Activated CD4-positive, alpha-beta T cell treated with anti-CD3 and anti-CD28 coated beads, Interleukin-2, amount 50 U/mL, for 16 hours (primary cell): ENCODE results near the gene BLVRB.
A peak's percentile ranks its signal among the peaks of the same experiment; 100 is the strongest.
"Not testable (repeated sequence)": the region's sequence is repeated elsewhere in the genome, so short reads cannot be mapped to it uniquely, and the experiment has no call there.

Experiments
- DNase-seq: peaks from one replicate; pipeline ENCODE4 v3.0.0-alpha.2; 2020

Gene BLVRB

DNA sequence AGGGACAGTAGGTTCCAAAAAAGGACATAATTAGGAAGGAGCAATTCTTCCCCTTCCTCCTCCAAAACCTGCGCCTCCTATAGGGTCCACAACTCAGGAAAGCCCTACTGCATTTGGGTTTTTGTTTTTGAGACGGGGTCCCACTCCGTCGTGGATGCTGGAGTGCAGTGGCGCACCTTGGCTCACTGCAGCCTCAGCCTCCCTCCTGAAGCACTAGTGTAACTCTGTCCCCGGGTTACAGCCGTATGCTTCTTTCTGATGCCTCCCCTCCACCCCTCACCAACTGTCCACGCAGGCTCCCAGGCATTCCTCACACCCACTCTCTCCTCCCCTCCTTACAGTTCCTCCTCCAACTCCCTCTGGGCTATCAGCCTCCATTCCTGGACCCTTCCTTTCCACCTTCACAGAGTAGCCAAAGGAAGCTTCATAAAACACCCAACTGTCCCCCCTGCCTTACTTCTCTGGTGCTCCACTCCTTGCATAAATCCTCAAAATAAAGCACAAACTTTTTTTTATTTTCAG, 19.2 kb downstream of the BLVRB start:
- no peak for DNase-seq

DNA sequence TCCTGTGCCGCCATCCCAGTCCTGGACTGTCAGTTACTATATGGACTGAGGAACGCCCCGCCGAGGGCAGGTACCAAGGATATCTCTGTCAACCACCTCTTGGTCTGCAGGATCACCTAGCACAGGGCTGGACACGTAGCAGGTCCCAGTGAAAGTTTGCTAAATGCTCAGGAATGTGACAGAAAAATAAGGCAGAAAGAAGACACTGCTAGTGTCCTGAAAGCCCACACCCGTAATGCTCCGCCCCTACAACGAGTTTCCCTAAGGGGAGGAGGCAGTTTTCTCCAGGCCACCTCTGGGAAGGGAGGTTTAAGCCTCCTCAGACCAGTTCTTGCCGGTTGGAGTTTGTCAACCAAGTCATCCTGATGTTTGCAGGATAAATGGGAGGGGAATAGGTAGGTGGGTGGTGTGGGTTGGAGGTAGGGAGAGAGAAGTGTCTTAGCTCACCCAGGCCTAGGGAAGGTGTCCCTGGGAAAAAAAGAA, 19.7 kb downstream of the BLVRB start:
- DNase-seq = no peak

DNA sequence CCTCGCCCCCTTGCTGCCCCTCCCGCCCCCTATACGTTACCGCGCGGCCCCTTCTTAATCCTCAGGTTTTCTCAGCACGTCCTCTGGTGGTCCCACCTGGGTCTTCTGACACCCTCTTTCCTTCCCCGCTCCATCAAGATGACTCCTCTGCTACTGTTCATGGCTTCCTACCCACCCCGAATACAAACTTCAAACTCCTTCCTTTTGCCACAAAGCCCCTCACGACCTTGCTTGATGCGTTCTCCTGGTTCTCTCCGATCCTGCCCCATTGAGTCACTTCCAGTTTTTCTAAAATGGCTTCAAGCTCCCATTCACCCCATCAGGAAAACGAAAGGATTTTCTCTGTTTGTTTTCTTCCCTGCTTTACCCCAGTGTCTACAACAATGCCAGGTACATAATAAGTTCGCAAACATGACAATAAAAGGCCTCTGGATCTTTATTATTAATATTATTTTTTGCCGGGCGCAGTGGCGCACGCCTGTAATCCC, 20.7 kb downstream of the BLVRB start:
- no peak for DNase-seq

DNA sequence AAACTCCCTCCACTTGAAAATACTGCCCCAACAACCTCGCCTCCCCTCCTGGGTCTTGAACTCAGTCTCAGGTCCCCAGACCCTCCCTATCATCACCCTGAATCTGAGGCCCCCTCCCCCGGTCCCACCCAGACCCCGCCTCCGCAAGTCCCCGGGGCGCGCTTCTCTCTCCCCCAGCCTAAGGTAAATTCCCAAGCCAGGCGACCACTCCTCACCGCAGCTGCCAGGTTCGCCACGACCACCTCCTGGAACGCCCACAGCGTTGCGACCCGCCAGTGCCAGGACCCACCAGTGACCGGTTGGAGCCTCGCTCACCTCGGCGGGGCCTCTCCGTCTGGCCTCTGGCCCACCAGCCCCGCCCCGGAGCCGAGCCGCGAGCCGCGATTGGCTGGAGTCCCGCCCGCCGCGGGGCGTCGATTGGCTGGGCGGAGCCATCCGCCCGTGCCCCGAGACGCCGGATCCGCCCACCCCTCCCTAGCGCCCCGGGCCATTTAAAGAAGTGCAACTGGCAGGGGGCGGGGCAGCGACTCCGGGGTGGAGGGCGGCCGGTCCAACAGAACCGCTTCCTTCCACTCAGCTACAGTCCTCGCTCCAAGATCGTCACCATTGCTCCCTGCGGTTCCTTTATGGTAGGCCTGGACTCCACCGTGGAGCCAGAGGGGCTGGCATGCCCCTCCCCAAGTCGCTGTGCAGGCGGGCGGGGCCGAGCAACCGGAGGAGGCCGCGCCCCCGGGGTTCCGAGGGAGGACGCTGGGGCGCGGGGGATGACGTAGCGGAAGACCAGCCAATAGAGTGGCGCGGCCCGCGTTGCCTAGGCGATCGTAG, 21.3 kb downstream of the BLVRB start, which contains the start of gene SERTAD3:
Gene SERTAD3 (minus strand): TSS at position 336 of the 825 bp plus-strand sequence. CDS start 2,255 bp downstream, outside the sequence.
- DNase-seq = peak; percentile 96

DNA sequence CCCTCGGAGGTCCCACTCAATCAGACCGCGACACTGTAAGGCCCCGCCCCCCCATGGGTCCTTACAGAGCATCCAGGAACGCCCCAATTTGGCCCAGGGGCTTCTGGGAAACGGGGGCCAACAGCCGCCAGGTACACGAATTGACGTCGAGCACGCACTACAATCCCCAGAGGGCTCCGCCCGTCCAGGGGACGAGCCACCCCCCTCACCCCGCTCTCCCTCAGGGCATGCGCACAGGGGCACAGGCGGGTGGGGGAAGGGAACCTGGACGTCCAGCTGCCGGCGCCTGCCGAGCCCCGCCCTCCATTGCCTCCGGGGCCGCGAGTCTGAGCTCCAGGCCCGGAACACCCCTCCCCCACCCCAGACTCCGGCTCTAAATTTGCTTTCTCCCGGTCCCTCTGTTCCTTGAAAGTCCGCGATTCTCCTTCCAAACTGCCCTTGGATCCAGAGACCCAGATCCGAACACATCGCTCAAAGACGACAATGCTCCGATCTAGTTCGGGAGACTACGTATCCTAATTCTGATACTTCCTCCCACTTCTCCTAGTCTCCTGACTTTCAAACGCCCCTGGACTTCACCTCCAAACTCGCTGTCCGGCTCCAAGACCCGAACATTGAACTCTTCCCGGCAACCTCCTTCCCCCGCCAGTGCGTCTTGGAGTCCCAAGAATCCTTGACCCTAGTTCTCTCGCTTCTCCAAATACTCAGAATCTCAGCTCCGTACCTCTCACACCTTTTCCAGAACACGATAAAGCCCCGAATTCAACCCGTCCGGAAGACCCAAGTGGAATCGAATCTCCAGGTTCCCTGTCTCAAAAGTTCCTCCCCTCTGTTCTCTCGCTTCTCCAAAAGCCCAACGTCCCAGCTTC, 22.2 kb downstream of the BLVRB start:
- DNase-seq = peak; percentile 100

DNA sequence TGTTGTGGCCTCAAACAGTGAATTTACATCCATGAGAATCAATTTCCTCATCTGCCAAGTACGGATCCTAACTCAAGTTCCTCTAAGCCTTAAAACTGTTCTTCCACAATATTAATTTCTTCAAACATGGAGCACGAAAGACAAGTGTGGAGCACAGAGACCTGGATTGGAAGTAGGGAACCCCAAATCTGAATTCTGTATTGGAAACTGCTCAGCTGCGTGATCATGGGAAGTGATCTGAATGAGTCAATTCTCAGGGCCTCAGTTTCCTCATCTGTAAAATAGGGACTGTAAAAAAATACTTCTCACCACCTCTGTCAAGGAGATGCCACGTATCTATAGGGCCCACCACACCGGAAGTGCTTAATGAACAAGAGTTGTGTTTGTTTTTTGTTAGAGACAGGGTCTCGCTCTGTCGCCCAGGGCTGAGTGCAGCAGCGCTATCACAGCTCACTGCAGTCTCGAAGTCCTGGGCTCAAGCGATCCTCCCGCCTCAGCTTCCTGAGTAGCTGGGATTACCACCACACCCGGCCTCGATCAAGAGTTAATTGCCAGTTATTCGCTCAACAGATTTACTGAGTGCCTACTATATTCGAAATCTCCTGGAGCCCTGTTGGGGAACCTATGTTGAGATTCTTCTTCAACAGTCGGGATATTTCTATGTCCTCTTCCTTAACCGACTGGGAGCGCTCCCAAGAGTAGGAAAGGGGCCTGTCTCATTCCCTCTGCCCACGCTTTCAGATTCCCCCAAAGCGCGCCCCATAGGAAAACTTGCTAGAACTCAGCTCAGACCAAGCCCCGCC, 23.0 kb downstream of the BLVRB start:
- DNase-seq = no peak

DNA sequence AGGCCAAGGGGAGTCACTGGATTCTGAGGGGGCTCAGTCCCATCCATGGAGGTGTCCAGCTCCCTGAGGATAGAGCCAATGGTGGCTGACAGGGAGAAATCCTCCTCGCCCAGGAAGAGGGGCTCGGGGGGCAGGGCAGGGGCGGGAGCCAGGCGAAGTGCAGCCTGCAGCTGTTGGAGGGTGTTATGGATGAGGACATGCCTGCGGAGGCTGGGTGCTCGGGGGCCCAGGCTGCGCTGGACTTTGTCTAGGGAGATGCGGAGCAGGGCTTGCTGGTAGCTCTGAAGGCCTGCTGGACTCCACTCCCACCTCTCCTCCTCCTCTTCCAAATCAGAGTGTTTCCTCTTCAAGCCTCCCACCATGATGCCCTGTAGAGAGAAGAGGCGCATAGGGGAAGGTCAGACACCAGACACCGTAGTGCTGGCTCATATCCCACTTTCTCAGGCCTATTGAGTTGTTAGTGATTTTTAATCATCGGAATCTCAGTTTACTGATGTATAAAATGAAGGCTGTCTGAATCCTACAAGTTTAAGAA, 23.8 kb downstream of the BLVRB start:
- DNase-seq = no peak

DNA sequence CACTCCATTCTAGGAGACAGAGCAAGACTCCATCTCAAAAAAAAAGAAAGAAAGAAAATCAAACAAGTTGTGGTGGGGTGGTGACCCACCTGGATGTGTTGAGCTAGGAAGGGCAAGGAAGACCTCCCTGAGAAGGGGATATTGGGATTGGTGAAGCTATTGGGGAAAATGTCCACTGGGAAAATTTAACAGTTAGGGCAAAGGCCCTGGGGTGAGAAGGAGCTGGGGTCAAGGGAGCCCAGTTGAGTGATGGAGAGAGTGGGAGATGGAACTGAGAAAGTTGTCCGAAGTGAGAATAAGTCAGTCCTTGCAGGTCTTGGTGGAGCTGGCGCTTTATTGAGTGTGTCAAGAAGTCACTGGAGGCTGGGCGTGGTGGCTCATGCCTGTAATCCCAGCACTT, 27.3 kb downstream of the BLVRB start:
- DNase-seq = no peak

DNA sequence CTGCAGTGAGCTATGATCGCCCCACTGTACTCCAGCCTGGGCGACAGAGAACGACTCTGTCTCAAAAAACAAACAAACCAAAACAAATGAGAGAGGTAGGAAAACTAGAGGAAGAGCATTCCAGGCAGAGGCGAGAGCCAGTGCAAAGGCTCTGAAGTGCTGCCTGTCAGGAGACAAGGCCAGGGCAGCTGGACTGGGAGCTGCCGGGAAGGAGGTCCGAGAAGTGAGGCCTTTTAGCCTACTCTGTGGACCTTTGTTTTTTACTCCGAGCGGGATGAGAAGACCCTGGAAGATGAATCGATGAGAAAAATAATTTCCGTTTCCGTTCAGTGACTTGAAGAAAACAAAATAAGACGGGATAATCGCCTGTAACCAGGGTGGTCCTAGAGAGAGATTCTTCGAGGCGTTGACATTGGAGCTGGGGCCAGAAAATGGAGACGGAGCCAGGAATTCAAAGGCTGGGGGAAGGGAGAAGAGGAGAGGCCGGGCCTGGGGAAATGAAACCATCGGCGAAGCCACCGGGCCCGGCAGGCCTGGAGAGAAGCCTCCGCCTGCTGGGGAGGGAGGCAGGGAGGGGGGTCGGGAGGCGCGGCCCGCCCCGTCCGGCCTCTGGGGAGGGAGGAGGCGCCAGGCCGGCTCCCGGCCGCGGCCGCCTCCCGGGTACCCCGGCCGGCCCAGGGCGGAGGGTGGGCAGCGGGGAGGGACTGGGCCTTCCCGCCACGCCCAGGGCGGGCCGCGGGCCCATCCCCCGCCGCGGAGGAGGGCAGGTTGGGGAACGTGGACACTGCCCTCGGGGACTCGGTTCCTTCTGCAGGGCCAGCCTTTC, 31.9 kb downstream of the BLVRB start:
- DNase-seq = peak; percentile 50

DNA sequence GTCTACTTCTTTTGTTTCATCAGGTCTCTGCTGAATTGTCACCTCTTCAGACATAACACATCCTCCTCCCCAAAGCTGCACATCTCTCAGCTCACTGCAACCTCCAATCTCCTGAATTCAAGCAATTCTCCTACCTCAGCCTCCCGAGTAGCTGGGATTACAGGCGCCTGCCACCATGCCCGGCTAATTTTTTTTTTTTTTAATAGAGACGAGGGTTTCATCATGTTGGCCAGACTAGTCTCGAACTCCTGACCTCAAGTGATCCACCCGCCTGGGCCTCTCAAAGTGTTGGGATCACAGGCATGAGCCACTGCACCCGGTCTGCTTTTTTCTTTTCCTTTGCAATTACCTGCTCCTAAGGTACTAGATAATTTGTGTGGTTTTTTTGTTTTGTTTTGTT, 32.8 kb downstream of the BLVRB start:
- DNase-seq = not testable (repeated sequence)

DNA sequence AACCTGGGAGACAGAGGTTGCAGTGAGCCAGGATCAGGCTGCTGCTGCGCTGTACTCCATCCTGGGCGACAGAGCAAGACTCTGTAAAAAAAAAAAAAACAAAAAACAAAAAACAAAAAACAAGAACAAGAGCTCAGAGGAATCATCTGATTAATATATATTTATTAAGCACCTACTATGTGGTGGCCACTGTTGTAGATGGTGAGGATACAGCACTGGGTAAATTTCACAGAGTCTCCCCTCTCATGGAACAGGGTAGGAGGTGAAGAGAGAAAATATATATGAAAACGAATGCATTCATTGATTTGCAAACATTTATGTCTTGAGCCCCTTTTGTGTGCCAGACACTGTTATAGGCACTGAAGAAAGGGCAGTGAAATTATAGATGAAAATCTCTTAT, 33.8 kb downstream of the BLVRB start:
- no peak for DNase-seq

DNA sequence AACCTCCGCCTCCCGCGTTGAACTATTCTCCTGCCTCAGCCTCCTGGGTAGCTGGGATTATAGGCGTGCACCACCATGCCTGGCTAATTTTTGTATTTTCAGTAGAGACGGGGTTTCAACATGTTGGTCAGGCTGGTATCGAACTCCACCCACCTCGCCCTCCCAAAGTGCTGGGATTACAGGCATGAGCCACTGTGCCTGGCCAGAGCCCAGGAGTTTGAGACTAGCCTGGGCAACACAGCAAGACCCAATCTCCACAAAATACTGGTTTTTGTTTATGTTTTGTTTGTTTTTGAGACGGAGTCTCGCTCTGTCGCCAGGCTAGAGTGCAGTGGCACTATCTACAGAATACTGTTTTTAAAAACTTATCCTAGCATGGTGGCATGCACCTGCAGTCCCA, 35.3 kb downstream of the BLVRB start:
- DNase-seq = not testable (repeated sequence)

DNA sequence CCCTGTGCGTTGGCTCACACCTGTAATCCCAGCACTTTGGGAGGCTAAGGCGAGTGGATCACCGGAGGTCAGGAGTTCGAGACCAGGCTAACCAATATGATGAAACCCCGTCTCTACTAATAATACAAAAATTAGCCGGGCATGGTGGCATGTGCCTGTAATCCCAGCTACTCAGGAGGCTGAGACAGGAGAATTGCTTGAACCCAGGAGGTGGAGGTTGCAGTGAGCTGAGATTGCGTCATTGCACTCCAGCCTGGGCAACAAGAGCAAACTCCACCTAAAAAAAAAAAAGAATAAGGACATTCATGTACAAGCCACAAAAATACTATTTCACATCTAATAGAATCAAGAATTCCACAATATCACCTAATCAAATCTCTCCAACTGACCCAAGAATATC, 37.3 kb downstream of the BLVRB start:
- not testable (repeated sequence) for DNase-seq

DNA sequence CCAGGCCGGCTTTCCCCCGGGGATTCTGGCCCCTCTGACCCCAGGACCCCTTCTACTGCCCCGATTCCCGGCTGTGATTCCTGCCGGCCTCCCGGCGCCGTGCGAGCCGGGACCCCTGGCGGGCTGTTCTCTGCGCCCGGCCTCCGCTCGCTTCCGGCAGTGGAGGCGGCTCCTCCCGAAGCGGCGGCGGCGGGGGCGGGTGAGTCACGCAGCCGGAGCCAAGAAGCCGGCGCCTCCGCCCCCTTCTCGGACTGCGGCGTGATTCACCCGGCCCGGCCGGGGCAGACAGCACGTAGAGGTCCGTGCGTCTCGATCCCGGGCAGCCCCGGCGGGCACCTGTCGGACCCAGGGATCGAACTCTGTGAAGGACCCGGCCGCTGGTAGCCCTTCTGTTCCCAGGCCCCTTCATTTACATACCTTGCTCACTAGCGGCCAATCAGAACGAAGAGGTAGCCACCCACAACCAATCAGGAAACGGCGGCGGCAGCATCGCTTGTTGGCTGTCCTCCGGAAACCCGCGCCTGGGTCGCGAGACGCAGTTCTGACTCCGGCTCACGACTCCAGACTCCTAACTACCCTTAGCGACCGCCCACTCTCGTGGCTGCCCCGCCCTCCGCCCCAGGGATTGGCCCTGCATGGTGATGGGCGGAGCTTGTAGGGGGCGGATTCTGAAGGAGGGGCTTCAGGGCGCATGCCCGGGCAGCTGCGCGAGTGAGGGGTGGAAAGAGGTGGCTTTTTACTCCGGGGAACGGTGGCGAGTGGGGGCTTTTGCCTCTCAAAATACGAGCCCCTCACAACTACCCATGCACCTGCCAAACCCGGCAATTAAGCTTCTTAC, 39.9 kb downstream of the BLVRB start, which contains the start of gene SERTAD1:
Gene SERTAD1 (minus strand): TSS at position 543 of the 838 bp plus-strand sequence. CDS start 2,446 bp downstream, outside the sequence.
- DNase-seq = peak; percentile 100

DNA sequence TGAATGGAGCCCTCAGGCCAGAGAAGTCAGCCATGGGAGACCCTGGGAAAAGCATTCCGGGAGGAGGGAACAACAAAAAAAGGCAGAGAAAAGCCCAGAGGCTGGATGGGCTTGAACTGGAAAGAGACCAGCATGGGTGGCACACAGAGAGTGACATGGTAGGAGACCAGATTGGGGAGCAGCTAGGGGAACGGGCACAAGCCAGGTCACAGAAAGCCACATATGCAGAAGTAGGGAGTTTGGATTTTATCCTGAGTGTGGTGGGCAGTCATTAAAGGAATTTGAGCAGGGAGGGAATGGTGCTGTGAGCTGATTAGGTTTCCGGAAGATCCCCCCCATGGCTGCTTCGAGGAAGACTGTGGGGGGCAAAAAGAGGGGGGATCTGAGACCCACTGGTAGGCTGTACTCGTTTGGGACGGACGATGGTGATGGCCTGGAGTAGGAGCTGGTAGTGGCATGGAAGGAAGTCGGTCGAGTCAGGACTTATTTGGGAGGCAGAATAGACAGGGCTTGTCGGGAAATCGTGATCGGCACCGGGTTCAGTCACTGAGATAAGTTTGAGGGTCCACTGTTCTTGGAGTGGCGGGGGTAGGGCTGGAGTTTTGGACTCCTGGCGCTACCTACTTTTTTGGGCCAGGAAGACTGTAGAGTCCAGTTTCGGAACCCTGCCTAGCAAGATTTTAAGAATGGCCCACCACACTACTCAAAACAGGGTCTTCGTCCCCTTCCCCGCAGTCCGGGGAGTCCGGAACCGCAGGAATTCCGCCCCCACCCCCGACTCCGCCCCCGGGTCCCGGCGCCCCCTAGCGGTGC, 40.7 kb downstream of the BLVRB start:
- DNase-seq = no peak

DNA sequence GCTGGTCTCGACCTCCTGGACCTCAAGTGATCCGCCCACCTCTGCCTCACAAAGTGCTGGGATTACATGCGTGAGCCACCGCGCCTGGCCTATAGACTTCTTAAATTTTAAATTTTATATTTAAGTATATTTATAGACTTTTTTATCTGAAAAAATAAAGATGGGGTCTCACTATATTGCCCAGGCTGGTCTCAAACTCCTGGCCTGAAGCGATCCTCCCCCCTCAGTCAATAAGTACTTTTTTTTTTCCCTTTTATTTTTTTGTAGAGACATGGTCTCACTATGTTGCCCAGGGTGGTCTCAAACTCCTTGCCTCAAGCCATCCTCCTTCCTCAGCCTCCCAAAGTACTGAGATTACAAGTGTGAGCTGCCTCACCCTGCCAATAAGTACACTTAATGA, 41.6 kb downstream of the BLVRB start:
- no peak for DNase-seq

DNA sequence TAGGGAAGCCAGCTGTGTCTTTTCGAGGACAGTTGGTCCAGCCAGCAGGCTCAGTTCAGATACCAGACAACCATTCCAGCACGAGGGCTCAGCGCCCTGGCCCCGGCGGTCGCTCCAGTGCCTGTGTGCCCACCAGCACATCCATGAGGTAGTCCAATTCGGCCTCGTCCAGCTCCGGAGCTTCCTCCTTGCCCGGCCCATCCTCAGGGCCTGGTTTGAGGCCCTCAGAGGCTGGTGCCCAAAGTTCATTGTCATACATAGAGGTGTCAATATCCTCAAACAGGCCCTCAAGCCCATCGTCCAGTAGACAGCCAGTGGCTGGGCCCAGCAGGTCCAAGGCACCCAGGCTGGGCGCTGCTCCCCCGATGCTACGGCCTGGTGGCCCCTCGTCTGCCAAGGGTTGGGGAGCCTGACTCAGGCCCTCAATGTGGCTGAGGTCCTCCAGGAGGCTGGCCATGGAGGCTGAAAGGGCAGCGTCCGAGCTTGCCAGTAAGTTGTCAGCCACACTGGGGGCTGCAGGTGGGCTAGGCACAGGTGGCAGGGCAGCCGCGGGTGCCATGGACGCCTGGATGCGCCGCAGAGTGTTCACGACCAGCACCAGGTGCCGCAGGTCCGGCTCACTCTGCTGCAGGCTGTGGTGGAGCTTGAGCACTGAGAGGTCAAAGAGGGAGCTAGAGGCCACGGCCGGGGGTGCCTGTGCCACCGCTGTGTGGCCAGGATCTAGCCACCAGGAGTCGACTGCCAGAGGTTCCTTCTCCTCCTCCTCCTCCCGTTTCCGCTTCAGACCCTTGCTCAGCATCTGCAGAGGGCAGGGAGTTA, 42.6 kb downstream of the BLVRB start:
- DNase-seq = no peak
